ENCODE measurements around the gene PIEZO1. TPM values are rescaled to one million over a fixed set of nuclear protein-coding genes. Genes with fewer than 3 reads are reported as not detected.

Gene PIEZO1
- total and polyA plus RNA-seq, 9 of the 15 experiments (the other 6 are each of a cell fraction or from before 2014, with no cell fraction given) = 3.6 to 432 (median 131) TPM

- peak; percentile 96 for TF ChIP-seq FIP1L1 (IDR thresholded peaks at IDR 0.05; ENCODE audit: low read depth, low read length, poor library complexity, severe bottlenecking)
- TF ChIP-seq ZNF644 (tag; IDR thresholded peaks at IDR 0.05; ENCODE audit: low read depth) = no peak
- TF ChIP-seq, protein P1, sequence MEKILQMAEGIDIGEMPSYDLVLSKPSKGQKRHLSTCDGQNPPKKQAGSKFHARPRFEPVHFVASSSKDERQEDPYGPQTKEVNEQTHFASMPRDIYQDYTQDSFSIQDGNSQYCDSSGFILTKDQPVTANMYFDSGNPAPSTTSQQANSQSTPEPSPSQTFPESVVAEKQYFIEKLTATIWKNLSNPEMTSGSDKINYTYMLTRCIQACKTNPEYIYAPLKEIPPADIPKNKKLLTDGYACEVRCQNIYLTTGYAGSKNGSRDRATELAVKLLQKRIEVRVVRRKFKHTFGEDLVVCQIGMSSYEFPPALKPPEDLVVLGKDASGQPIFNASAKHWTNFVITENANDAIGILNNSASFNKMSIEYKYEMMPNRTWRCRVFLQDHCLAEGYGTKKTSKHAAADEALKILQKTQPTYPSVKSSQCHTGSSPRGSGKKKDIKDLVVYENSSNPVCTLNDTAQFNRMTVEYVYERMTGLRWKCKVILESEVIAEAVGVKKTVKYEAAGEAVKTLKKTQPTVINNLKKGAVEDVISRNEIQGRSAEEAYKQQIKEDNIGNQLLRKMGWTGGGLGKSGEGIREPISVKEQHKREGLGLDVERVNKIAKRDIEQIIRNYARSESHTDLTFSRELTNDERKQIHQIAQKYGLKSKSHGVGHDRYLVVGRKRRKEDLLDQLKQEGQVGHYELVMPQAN (IDR thresholded peaks at IDR 0.05; ENCODE audit: borderline replicate concordance) = 0 out of 2 replicates have a peak, but pooled peaks have one; percentile 40
- peak; percentile 81 for TF ChIP-seq KLF13 (tag; IDR thresholded peaks at IDR 0.05; ENCODE audit: borderline replicate concordance, low read depth)
- TF ChIP-seq ZNF324 (CRISPR knock-in tag; IDR thresholded peaks at IDR 0.05) = no peak
- peak; percentile 34 for TF ChIP-seq ZBTB40 (IDR thresholded peaks at IDR 0.05)
- TF ChIP-seq ZBTB40 (CRISPR knock-in tag; IDR thresholded peaks at IDR 0.05) = no peak
- TF ChIP-seq, protein P2, sequence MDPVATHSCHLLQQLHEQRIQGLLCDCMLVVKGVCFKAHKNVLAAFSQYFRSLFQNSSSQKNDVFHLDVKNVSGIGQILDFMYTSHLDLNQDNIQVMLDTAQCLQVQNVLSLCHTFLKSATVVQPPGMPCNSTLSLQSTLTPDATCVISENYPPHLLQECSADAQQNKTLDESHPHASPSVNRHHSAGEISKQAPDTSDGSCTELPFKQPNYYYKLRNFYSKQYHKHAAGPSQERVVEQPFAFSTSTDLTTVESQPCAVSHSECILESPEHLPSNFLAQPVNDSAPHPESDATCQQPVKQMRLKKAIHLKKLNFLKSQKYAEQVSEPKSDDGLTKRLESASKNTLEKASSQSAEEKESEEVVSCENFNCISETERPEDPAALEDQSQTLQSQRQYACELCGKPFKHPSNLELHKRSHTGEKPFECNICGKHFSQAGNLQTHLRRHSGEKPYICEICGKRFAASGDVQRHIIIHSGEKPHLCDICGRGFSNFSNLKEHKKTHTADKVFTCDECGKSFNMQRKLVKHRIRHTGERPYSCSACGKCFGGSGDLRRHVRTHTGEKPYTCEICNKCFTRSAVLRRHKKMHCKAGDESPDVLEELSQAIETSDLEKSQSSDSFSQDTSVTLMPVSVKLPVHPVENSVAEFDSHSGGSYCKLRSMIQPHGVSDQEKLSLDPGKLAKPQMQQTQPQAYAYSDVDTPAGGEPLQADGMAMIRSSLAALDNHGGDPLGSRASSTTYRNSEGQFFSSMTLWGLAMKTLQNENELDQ (CRISPR knock-in tag; IDR thresholded peaks at IDR 0.05; ENCODE audit: borderline replicate concordance) = peak; percentile 90; the same call in 1 of the 2 replicates
- TF ChIP-seq POLR2G (IDR thresholded peaks at IDR 0.05; ENCODE audit: low read depth, low read length) = peak; percentile 94
- TF ChIP-seq FOXK1 (CRISPR knock-in tag; IDR thresholded peaks at IDR 0.05; ENCODE audit: borderline replicate concordance) = peak; percentile 70; the same call in 1 of the 2 replicates
- peak; percentile 92 for TF ChIP-seq ZNF263 (CRISPR knock-in tag; IDR thresholded peaks at IDR 0.05; ENCODE audit: borderline replicate concordance)
These were observed at the start of gene PIEZO1 (continued) for GRCh38 chr16:88785106-88785924.
